AG09309 (cell line): ENCODE measurements around the gene ZNF627.
"Not testable (repeated sequence)": the region's sequence is repeated elsewhere in the genome, so short reads cannot be mapped to it uniquely, and the experiment has no call there.

Experiments used
- DNase-seq: peaks from one replicate; pipeline ENCODE4 v3.0.0-alpha.2; 2010; ENCODE audit warnings: low read depth
- H3K4me3 ChIP-seq: 2 replicates; pipeline ENCODE4 v1.5.1; 2011; ENCODE audit warnings: mild to moderate bottlenecking, low read depth, low read length, moderate library complexity; ENCODE audit not compliant: control insufficient read depth
- CTCF ChIP-seq: IDR thresholded peaks from 2 replicates; pipeline ENCODE4 v1.5.1; 2011; ENCODE audit warnings: mild to moderate bottlenecking, low read depth, low read length, inconsistent platforms; ENCODE audit not compliant: insufficient read depth, control insufficient read depth; ENCODE audit errors: missing control alignments

ZNF627 gene

GRCh38 chr19:11611730-11612129, 14.4 kb downstream of the ZNF627 start:
- DNase-seq = no peak
- no peak overlapping the region for H3K4me3 ChIP-seq
- no peak for TF ChIP-seq CTCF

- no peak overlapping the region for H3K4me3 ChIP-seq
- DNase-seq = no peak
- no peak for TF ChIP-seq CTCF
Measured at GRCh38 chr19:11612816-11613511, 15.7 kb downstream of the ZNF627 start.

- DNase-seq = no peak
- TF ChIP-seq CTCF = no peak
- no peak overlapping the region for H3K4me3 ChIP-seq
Measured at GRCh38 chr19:11617180-11618062, 20.1 kb downstream of the ZNF627 start.

GRCh38 chr19:11620553-11620952, 23.3 kb downstream of the ZNF627 start:
- no peak overlapping the region for H3K4me3 ChIP-seq
- no peak for TF ChIP-seq CTCF
- DNase-seq = no peak

- not testable (repeated sequence) for H3K4me3 ChIP-seq, DNase-seq
Measured at GRCh38 chr19:11622401-11622800, 25.1 kb downstream of the ZNF627 start.

GRCh38 chr19:11624069-11624463, 26.8 kb downstream of the ZNF627 start:
- TF ChIP-seq CTCF = no peak
- no peak overlapping the region for H3K4me3 ChIP-seq
- DNase-seq = peak; percentile 38

- no peak overlapping the region for H3K4me3 ChIP-seq
- no peak for DNase-seq
- no peak for TF ChIP-seq CTCF
Measured at GRCh38 chr19:11626252-11626651, 29.0 kb downstream of the ZNF627 start.
